WTC11 (cell line): Measurements from ENCODE around the gene IL10. TPM values are rescaled to one million over a fixed set of nuclear protein-coding genes. Genes with fewer than 3 reads are reported as not detected.

Experiments
- ATAC-seq: fragments of 200-7000 bp; cut with Tn5 transposase; 2 replicates; pipeline ENCODE4 v1.10.0; 2021; ENCODE audit warnings: mild to moderate bottlenecking, moderate library complexity
- CTCF ChIA-PET: fragments of 300-600 bp; sonication (Branson Sonifier 250); formaldehyde crosslinking; loops from one replicate; lab custom pipeline; 2021; ENCODE audit warnings: antibody characterized with exemption; lab: Charles Lee
- POLR2A ChIA-PET: fragments of 350-600 bp; sonication (Branson Sonifier 250); formaldehyde crosslinking; loops from one replicate; lab custom pipeline; 2021; ENCODE audit warnings: antibody characterized with exemption; lab: Charles Lee
- DNase-seq: peaks from one replicate; pipeline ENCODE4 v3.0.0; 2021; ENCODE audit warnings: low spot score
- H3K27ac Mint-ChIP-seq: 2 replicates; pipeline ENCODE4 v1.8.0; 2021; ENCODE audit warnings: mixed read lengths
- H3K27me3 Mint-ChIP-seq: 2 replicates; pipeline ENCODE4 v1.8.0; 2021; ENCODE audit warnings: low read depth, mild to moderate bottlenecking, moderate library complexity, mixed read lengths
- H3K36me3 Mint-ChIP-seq: 2 replicates; pipeline ENCODE4 v1.8.0; 2021; ENCODE audit warnings: mixed read lengths
- H3K4me1 Mint-ChIP-seq: 2 replicates; pipeline ENCODE4 v1.8.0; 2022; ENCODE audit warnings: mixed read lengths
- H3K4me3 Mint-ChIP-seq: 2 replicates; pipeline ENCODE4 v1.8.0; 2021; ENCODE audit warnings: mild to moderate bottlenecking, moderate library complexity, mixed read lengths
- H3K9me3 Mint-ChIP-seq: 2 replicates; pipeline ENCODE4 v1.8.0; 2021; ENCODE audit warnings: mixed read lengths
- GABPB1 ChIP-seq: sonication (generic); formaldehyde crosslinking; IDR thresholded peaks from 2 replicates; pipeline ENCODE4 v1.8.1; 2023; ENCODE audit warnings: mild to moderate bottlenecking, missing genetic modification reagents
- HMGA2 ChIP-seq: fragments of 250-450 bp; sonication (Bioruptor Pico); IDR thresholded peaks from 2 replicates; pipeline ENCODE4 v1.4.0; 2021; ENCODE audit warnings: mild to moderate bottlenecking, moderate library complexity
- KAT7 ChIP-seq: sonication (generic); formaldehyde crosslinking; IDR thresholded peaks from 2 replicates; pipeline ENCODE4 v1.8.1; 2023; ENCODE audit warnings: missing genetic modification reagents, mild to moderate bottlenecking, borderline replicate concordance
- MXD4 ChIP-seq: fragments of 250-450 bp; sonication (Bioruptor Pico); IDR thresholded peaks from 2 replicates; pipeline ENCODE4 v1.8.0; 2021; ENCODE audit warnings: mild to moderate bottlenecking, moderate library complexity, borderline replicate concordance
- NFATC4 ChIP-seq: fragments of 250-450 bp; sonication (Bioruptor Pico); IDR thresholded peaks from 2 replicates; pipeline ENCODE4 v1.9.0; 2021; ENCODE audit warnings: mild to moderate bottlenecking
- NFE2L1 ChIP-seq: sonication (generic); formaldehyde crosslinking; IDR thresholded peaks from 2 replicates; pipeline ENCODE4 v1.8.1; 2023; ENCODE audit warnings: missing genetic modification reagents
- SMAD4 ChIP-seq: sonication (generic); formaldehyde crosslinking; IDR thresholded peaks from 2 replicates; pipeline ENCODE4 v1.8.0; 2022; ENCODE audit warnings: mild to moderate bottlenecking, missing genetic modification reagents
- SP1 ChIP-seq: sonication (generic); formaldehyde crosslinking; conservative IDR thresholded peaks from 2 replicates; pipeline ENCODE4 v1.8.1; 2022; ENCODE audit warnings: missing genetic modification reagents
- USF2 ChIP-seq: sonication (generic); formaldehyde crosslinking; IDR thresholded peaks from 2 replicates; pipeline ENCODE4 v1.8.1; 2023; ENCODE audit warnings: mild to moderate bottlenecking, missing genetic modification reagents, moderate library complexity
- ZNF219 ChIP-seq: sonication (generic); formaldehyde crosslinking; IDR thresholded peaks from 2 replicates; pipeline ENCODE4 v1.8.0; 2023; ENCODE audit warnings: missing genetic modification reagents, mild to moderate bottlenecking, borderline replicate concordance
- ZNF232 ChIP-seq: sonication (generic); formaldehyde crosslinking; IDR thresholded peaks from 2 replicates; pipeline ENCODE4 v1.8.0; 2022; ENCODE audit warnings: mild to moderate bottlenecking, missing genetic modification reagents
- ZNF423 ChIP-seq: fragments of 250-450 bp; sonication (Bioruptor Pico); IDR thresholded peaks from 2 replicates; pipeline ENCODE4 v2.1.2; 2022; ENCODE audit warnings: mild to moderate bottlenecking, moderate library complexity
- total RNA-seq: library from RNA; stranded (reverse); gene quantifications from 3 replicates; pipeline ENCODE4 v1.2.3, GENCODE V29; 2021
- TF ChIP-seq, protein P1 (sequence below): sonication (generic); formaldehyde crosslinking; IDR thresholded peaks from 2 replicates; pipeline ENCODE4 v1.8.0; 2022; ENCODE audit warnings: mild to moderate bottlenecking, missing genetic modification reagents
- TF ChIP-seq, protein P2 (sequence below): sonication (generic); formaldehyde crosslinking; IDR thresholded peaks from 2 replicates; pipeline ENCODE4 v1.8.1; 2022; ENCODE audit warnings: mild to moderate bottlenecking, missing genetic modification reagents, moderate library complexity, borderline replicate concordance
- TF ChIP-seq, protein P3 (sequence below): sonication (generic); formaldehyde crosslinking; IDR thresholded peaks from 2 replicates; pipeline ENCODE4 v1.8.1; 2023; ENCODE audit warnings: mild to moderate bottlenecking, missing genetic modification reagents, borderline replicate concordance
- TF ChIP-seq, protein P4 (sequence below): sonication (generic); formaldehyde crosslinking; IDR thresholded peaks from 2 replicates; pipeline ENCODE4 v1.8.1; 2022; ENCODE audit warnings: low read depth, missing genetic modification reagents, borderline replicate concordance
- TF ChIP-seq, protein P5 (sequence below): fragments of 200-600 bp; IDR thresholded peaks from 2 replicates; pipeline ENCODE4 v1.8.0; 2022; ENCODE audit warnings: antibody characterized with exemption

The IL10 gene
- total RNA-seq, 1 experiment from 2014 or later, result not detected

- DNase-seq, result no peak
- TF ChIP-seq ZNF232, result no peak
- TF ChIP-seq USF2 (CRISPR knock-in tag), result no peak
- TF ChIP-seq, protein P1, sequence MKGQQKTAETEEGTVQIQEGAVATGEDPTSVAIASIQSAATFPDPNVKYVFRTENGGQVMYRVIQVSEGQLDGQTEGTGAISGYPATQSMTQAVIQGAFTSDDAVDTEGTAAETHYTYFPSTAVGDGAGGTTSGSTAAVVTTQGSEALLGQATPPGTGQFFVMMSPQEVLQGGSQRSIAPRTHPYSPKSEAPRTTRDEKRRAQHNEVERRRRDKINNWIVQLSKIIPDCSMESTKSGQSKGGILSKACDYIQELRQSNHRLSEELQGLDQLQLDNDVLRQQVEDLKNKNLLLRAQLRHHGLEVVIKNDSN (CRISPR knock-in tag), result no peak
- TF ChIP-seq SMAD4 (CRISPR knock-in tag), result no peak
- TF ChIP-seq, protein P2, sequence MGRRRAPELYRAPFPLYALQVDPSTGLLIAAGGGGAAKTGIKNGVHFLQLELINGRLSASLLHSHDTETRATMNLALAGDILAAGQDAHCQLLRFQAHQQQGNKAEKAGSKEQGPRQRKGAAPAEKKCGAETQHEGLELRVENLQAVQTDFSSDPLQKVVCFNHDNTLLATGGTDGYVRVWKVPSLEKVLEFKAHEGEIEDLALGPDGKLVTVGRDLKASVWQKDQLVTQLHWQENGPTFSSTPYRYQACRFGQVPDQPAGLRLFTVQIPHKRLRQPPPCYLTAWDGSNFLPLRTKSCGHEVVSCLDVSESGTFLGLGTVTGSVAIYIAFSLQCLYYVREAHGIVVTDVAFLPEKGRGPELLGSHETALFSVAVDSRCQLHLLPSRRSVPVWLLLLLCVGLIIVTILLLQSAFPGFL (CRISPR knock-in tag), result no peak
- TF ChIP-seq NFATC4 (CRISPR knock-in tag), result no peak
- TF ChIP-seq GABPB1, result no peak
- TF ChIP-seq KAT7, result no peak
- TF ChIP-seq, protein P3, sequence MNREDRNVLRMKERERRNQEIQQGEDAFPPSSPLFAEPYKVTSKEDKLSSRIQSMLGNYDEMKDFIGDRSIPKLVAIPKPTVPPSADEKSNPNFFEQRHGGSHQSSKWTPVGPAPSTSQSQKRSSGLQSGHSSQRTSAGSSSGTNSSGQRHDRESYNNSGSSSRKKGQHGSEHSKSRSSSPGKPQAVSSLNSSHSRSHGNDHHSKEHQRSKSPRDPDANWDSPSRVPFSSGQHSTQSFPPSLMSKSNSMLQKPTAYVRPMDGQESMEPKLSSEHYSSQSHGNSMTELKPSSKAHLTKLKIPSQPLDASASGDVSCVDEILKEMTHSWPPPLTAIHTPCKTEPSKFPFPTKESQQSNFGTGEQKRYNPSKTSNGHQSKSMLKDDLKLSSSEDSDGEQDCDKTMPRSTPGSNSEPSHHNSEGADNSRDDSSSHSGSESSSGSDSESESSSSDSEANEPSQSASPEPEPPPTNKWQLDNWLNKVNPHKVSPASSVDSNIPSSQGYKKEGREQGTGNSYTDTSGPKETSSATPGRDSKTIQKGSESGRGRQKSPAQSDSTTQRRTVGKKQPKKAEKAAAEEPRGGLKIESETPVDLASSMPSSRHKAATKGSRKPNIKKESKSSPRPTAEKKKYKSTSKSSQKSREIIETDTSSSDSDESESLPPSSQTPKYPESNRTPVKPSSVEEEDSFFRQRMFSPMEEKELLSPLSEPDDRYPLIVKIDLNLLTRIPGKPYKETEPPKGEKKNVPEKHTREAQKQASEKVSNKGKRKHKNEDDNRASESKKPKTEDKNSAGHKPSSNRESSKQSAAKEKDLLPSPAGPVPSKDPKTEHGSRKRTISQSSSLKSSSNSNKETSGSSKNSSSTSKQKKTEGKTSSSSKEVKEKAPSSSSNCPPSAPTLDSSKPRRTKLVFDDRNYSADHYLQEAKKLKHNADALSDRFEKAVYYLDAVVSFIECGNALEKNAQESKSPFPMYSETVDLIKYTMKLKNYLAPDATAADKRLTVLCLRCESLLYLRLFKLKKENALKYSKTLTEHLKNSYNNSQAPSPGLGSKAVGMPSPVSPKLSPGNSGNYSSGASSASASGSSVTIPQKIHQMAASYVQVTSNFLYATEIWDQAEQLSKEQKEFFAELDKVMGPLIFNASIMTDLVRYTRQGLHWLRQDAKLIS, result no peak
- TF ChIP-seq, protein P4, sequence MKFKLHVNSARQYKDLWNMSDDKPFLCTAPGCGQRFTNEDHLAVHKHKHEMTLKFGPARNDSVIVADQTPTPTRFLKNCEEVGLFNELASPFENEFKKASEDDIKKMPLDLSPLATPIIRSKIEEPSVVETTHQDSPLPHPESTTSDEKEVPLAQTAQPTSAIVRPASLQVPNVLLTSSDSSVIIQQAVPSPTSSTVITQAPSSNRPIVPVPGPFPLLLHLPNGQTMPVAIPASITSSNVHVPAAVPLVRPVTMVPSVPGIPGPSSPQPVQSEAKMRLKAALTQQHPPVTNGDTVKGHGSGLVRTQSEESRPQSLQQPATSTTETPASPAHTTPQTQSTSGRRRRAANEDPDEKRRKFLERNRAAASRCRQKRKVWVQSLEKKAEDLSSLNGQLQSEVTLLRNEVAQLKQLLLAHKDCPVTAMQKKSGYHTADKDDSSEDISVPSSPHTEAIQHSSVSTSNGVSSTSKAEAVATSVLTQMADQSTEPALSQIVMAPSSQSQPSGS (CRISPR knock-in tag), result no peak
- no peak for TF ChIP-seq NFE2L1 (CRISPR knock-in tag)
- TF ChIP-seq MXD4, result no peak
- TF ChIP-seq ZNF219 (CRISPR knock-in tag), result no peak
- no peak for TF ChIP-seq SP1 (CRISPR knock-in tag)
- ATAC-seq, result no peak
- ChIA-PET POLR2A (no interaction called here), CTCF (no interaction called here)
- H3K4me1 Mint-ChIP-seq, result peaks cover 21% of the 10 kb centered on the region
- H3K36me3 Mint-ChIP-seq, result peaks cover 8% of the 10 kb centered on the region
- H3K4me3 Mint-ChIP-seq, result no peak overlapping the region
- no peaks in the 10 kb centered on the region for H3K9me3 Mint-ChIP-seq
- H3K27me3 Mint-ChIP-seq, result no peaks in the 10 kb centered on the region
- no peak overlapping the region for H3K27ac Mint-ChIP-seq
These were observed 44.2 kb downstream of the IL10 start for GRCh38 chr1:206727981-206728696.

- H3K27ac Mint-ChIP-seq, result no peak overlapping the region; the same call in 1 of the 2 replicates
- H3K27me3 Mint-ChIP-seq, result no peaks in the 10 kb centered on the region
- TF ChIP-seq, protein P5, sequence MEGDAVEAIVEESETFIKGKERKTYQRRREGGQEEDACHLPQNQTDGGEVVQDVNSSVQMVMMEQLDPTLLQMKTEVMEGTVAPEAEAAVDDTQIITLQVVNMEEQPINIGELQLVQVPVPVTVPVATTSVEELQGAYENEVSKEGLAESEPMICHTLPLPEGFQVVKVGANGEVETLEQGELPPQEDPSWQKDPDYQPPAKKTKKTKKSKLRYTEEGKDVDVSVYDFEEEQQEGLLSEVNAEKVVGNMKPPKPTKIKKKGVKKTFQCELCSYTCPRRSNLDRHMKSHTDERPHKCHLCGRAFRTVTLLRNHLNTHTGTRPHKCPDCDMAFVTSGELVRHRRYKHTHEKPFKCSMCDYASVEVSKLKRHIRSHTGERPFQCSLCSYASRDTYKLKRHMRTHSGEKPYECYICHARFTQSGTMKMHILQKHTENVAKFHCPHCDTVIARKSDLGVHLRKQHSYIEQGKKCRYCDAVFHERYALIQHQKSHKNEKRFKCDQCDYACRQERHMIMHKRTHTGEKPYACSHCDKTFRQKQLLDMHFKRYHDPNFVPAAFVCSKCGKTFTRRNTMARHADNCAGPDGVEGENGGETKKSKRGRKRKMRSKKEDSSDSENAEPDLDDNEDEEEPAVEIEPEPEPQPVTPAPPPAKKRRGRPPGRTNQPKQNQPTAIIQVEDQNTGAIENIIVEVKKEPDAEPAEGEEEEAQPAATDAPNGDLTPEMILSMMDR, result peak; percentile 46; the same call in 1 of the 2 replicates
- TF ChIP-seq ZNF423 (no peak), HMGA2 (CRISPR knock-in tag) (no peak)
- TF ChIP-seq, protein P1 (CRISPR knock-in tag), result no peak
- ATAC-seq (peak; percentile 26), DNase-seq (peak; percentile 67)
- CTCF ChIA-PET, result interaction anchor here (0.6 to 3.1 kb wide), 25 partner anchors 9 to 257 kb away, joined by 3 to 11 read pairs (median 4); partner anchors contain the start of gene MAPKAPK2
- no peak overlapping the region for H3K4me3 Mint-ChIP-seq
- no peaks in the 10 kb centered on the region for H3K36me3 Mint-ChIP-seq
- POLR2A ChIA-PET, result no interaction called here
- H3K4me1 Mint-ChIP-seq, result peaks cover 26% of the 10 kb centered on the region
- no peaks in the 10 kb centered on the region for H3K9me3 Mint-ChIP-seq
These were observed 47.0 kb downstream of the IL10 start for GRCh38 chr1:206725109-206725963.
